ENCODE data around the gene BCAS1.

Gene BCAS1

DNA sequence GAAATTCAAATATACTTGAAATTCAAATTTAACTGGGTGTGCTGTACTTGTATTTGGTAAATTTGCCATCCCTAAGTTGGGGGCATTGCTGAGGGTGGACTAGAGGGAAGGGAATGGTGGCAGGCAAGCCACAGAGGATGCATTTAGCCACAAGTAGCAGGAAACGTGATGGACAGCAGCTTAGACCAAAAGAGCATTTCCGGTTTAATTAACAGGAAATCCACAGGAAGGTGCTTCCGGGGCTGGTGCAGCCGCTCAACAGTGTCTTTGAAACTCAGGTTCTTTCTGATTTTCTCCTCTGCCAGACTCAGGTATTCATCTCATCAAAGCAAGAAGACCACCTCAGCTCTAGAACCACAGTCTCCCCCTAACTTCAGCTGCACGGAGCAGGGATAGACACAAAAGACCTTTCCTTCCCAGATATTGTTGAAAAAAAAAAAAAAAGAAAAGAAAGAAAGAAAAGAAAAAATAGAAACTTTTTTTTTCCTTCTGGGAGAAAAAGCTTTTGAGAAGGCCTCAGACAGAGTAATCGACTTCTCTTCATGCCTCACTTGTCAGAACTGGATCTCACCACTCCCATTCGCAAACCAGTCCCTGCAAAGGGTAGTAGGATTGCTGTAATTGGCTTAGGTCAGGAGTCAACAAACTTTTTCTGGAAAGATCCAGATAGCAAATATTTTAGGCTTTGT, 8.0 kb upstream of the BCAS1 start:
- no peak for DNase-seq (ENCODE audit: low read depth, low spot score)

DNA sequence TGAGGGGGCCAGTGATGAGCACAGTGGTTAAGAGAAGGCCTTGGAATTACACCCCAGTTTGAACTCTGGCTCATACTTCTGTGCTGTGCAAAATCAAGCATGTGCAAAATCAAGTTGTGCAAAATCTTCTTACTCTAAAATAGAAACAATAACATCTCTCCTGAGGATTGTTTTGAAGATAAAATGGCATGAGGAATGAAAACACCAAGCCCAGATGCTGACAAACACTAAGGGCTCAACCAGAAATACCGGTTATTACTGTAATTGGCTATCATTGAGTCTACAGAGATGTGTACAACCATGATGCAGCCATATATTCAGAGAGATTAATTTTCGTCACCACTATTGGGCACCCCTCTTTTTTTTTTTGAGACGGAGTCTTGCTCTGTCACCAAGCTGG, 5.9 kb upstream of the BCAS1 start:
- DNase-seq (ENCODE audit: low read depth, low spot score), result no peak

DNA sequence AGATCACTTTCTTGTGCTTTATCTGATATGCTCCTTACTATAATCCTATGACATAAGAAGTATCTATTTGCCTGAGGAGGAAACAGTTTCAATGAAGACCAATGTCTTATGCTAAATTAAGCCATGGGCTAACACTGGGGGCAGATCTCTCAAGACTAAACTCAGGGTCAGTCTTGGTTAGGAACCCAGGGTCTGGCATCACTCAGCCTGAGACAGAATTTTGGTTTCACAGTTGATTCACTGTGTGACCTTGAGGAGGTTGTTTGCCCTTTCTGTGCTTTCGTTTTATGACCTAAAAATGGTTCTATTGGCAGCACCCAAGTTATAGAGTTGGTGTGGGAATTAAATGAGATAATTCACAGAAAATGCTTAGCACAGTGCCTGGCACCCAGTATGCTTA, 4.9 kb upstream of the BCAS1 start:
- no peak for DNase-seq (ENCODE audit: low read depth, low spot score)

DNA sequence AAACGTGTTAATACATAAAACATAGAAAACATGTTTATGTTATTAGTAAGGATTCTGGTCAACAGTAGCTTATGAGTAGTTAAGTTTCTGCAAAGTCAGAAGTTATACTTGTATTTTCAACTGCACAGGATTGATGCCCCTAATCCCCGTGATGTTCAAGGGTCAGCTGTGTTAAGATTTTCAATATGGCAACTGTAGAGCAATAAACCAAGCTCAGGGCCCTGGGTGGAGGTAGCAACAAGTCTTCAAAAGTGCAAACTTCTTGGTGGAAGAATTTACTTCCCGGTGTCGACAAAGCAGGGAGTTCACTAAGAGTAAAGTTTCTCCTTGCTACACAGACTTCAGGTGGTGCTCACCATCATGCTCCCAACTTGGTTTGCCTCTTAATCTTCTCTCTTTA, 4.1 kb upstream of the BCAS1 start:
- no peak for DNase-seq (ENCODE audit: low read depth, low spot score)

DNA sequence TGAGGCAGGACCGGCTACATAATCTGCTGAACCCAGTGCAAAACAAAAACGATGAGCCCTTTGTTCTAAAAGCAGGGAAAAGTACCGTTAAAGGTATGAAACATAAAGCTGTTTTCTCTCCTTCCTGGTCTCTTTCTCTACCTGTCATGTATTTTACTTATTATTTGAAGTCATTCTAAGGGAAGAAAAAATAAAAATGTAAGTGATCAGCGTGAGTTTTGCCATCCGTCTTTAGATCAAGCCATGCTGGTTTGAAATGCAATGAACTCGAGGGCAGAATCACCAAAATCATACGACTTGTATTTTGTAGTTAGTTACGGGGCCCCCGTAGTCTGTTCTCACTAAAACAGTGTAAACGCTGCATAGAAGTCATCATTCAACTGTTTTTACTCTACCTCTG, 2.9 kb upstream of the BCAS1 start:
- DNase-seq (ENCODE audit: low read depth, low spot score), result no peak

DNA sequence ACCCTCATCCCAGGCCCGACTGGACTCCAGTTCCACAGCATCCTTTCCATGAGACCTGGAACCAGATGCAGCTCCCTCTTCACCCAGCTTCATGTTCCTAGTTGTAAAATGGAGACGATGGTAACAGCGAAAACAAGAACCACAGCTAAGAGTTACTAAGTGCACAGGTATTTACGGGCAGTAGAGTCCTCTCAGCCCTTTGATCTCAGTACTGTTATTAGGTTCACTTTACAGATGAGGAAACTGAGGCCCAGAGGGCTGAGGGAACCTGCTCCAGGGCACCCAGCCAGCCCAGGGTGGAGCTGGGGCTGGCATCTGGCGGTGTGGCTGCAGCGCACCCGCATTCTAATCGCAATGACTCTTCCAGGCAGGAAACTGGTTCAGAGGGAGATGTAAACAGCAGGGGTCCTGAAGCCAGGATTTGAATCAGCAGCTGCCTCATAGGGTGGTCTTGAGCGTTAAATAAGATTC, 858 bp downstream of the BCAS1 start:
- no peak for DNase-seq (ENCODE audit: low read depth, low spot score)

DNA sequence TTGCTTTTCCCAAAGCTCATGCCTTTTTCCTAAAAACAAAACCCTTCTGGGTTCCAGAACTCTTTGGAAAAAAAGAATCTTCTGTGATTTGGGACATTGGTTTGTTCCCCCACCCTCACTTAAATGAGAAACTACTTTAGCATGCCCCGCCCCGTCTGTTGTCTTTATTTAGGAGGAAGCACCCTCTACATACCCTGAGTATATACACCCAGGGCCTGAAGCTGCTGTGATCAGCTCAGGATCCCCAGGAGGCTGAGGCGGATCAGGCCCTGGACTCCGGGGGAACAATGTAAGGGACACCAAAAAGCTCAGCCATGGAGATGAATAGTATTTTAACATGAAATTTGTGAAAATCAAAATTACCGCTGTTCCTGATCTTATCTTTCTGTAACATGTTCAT, 1.4 kb downstream of the BCAS1 start:
- no peak for DNase-seq (ENCODE audit: low read depth, low spot score)

DNA sequence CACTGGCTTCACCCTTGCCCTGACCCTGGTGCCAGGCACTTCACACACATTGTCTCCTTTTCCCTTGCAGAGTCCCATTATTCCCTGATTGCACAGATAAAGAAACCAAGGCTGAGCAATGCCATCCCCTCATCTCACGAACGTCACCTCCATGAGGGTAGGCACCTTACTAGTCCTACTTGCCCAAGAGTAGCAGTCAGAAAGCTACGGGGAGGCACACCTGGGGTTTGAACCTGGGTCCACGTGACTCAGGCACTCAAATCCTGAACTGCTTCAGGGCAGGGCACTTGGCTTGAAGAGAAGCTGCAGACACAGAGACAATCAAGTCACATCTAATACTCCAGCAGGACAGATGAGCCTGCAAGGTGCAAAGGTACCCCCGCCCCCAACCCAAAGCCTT, 1.9 kb downstream of the BCAS1 start:
- DNase-seq (ENCODE audit: low read depth, low spot score), result no peak

DNA sequence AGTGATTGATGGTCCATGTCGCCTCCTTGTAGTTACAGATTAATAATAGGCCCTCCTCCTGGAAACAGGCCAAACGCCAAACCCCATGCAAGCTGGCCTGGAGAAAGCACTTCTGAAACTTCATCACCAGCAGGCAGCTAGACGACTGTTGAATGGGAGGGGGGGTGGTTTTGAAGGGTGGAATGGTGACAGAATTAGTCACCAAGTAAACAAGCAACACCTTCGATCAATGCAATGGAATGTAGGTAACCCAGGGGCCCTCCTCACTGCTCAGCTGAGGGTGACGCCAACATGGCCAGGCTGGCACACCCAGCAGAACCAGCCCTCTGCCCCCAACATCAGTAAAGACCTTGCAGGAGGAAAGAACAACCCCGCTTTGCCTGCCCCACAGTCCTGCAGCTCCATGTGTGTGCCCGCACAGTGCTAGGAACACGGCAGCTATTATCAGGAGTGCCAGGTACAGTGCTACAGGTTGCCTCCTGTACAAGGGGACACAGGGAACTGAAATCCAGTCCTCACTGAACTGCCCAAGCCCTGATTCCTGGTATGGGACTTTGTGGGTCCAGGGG, 2.7 kb downstream of the BCAS1 start:
- DNase-seq (ENCODE audit: low read depth, low spot score), result peak; percentile 94

DNA sequence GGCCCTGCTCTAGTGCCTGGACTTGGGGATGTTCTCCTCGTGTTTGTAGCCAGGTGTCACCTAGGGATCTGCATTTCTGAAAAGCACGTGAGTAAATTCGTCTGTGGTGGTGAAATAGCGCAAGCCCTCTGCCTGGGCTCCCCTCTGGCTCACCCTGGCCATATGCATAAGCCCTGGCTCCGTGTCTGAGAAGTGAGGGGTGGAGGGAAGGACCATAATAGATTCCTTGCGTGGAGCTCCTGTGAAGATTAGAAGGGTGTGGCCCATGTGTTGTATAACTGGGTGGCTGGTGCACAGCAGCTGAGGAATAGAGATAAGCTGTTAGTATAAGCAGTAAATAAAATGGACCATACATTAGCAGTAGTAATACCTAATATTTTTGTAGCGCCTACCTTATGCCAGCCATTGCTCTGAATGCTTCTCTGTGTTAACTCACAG, 4.8 kb downstream of the BCAS1 start:
- DNase-seq (ENCODE audit: low read depth, low spot score), result no peak

DNA sequence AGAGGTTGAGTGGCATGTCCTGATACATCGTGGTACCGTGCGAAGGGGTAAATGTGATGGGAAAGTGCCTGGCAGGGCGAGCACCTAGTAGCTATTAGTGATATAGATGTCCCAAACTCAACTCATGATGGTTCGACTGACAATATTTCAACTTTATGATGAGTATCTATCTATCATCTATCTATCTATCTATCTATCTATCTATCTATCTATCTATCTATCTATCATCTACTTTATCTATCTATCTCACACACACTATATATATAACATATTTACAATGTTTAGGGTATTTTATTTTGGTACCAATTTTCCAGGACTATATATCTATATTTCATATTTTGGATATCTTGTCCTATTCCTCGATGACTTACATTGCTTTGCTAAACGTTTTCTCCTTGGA, 5.5 kb downstream of the BCAS1 start:
- DNase-seq (ENCODE audit: low read depth, low spot score), result no peak

DNA sequence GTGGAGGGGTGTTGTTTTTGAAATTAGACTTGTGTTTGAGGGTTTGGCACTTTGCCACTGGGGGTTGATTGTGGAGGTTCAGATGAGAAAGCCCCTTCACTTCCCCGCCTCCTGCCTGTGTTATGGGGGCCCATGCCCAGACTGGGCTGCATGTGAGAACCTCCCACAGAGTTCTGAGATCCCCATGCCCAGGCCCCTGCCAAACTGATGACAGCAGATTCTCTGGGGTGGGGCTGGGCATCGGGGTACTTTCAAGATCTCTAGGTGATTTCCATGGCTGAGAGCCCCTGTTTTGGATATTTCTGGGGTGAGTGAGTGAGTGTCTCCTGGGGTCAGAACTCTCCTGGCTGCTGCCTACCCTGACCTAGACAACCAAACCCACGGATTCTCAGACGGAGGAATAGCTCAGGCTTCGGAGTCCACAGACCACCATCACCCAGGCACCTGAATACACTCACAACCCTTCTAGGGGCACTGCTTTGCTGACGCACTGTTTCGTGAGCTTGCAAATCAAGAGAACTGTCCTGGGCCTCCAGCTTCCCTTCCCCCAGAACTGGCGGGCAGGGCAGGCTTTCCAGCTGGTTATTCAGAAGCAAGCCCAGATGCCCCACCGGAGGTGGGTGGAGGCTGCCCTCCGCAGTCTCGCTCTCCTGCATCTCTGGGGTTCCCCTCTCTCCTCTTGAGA, 6.3 kb downstream of the BCAS1 start:
- DNase-seq (ENCODE audit: low read depth, low spot score), result no peak

DNA sequence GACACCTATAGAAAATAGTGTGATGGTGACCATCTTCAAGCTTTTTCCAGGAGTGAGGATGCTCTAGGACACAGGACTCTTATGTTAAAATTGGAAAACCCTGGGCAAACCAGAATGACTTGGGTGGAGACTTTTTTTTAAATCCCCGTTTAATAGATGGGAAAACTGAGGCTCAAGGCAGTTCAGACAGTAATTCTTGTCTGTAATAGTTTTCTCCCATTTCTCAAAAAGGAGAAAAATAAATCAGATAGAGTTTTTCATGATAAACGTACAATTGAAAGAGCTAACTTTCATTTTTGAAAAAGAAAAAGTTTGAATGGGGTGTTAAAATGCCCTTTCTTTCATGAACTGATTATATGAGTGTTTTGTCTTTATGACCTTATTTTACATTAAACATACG, 6.8 kb downstream of the BCAS1 start:
- no peak for DNase-seq (ENCODE audit: low read depth, low spot score)

DNA sequence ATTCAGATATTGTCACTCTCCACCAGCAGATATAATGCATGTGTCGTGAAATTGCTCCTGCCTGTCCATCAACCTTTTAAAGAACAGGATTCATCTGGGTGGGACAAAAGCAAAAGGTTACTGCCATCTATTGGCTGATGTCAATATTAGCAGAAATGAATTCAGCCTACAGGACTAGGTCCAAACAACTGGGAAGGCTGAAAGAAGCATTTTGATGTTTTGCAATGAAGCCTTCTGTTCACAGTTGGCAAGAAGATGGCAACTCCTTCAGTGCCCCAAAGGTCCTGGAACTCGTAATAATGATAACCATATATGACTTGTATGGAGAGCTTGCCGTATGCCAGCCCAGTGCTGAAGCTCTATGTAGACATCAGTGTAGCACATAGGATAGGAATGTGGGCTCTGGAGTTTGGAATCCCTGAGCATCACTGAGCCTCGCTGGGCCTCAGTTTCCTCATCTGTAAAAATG, 7.5 kb downstream of the BCAS1 start:
- DNase-seq (ENCODE audit: low read depth, low spot score), result peak; percentile 63

DNA sequence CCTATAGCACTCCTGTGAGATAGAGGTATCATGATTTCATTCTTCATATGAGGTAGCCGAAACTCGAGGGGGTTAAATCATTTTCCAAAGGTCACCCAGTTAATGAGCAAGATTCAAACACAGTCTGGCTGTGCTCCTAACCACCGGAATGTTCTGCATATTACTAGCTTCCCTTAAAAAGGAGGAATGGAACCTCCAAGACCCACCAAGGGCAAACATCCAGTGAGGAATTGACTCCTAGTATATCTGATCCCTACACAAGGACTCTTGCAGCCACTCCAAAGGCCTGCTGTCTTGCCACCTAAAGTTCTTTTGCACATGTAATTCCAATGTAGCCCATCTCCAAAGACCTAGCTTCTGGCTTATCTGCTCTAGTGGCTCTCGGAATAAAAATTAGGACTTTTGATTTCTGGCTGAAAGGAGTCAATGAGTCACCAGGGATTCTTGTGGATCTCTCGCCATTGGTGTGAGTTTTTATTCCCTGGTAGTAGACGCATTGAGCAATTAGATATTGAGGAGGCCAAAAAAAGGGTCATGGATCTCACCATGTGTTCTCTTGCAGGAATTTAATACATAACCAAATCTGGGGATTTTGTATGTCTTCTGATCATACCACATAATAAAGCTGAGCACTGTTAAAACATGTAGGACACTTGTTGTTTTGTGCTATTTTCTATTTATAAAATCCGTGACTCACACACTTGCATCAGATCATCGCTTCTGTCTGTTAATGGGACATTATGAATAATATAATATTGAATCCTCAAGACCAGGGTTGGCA, 9.1 kb downstream of the BCAS1 start:
- peak; percentile 69 for DNase-seq (ENCODE audit: low read depth, low spot score)

DNA sequence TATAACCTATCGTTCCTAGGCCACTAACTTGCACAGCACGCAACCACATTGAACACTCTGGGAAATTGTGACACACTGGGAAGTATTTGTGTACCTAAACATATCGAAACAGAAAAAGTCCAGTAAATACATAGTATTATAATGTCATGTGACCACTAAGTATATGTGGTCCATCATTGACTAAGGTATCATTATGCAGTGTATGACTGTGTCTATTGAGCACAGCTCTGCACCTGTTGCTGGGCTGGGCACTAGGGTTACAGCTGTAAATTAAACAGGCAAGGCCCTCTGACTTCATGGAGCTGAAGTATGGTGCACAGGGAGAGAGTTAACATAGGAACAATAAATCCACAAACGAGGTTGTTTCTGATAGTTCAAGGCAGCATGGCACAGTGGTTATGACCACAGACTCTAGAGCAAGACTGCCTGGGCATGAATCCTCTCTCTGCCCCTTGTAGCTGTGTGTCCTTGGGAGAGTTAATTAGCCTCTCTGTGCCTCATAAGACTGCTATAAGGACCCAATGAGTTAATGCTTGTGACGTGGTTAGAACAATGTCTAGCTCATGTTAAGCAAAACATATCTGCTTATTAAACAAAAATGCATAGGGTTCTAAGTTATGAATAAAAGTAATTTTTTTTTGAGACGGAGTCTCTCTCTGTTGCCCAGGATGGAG, 10.6 kb downstream of the BCAS1 start:
- DNase-seq (ENCODE audit: low read depth, low spot score), result no peak

DNA sequence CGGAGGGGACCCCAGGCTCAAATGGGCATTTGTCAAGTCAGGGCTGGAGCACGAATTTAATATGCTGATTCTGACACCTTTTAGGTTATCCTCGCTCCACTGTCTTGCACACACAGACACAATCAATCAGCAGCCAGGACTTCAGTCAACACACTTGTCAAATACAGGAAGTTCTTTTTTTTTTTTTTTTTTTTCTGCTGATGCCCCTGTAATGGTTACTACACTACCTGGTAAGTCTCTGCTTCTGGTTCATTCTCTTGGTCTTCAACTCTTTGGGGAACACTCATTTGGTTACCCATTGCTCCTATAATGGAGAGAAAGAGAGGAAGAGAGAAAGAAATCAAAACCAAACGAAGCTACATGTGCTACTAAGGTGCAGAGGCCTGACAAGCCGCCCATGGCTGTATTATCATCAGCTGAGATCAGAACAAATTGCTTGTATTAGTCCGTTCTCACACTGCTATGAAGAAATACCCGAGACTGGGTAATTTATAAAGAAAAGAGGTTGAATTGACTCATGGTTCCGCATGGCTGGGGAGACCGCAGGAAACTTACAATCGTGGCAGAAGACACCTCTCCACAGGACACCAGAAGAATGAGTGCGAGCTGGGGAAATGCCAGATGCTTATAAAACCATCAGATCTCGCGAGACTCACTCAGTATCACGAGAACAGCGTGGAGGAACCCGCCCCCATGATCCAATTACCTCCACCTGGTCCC, 11.8 kb downstream of the BCAS1 start:
- DNase-seq (ENCODE audit: low read depth, low spot score), result no peak

DNA sequence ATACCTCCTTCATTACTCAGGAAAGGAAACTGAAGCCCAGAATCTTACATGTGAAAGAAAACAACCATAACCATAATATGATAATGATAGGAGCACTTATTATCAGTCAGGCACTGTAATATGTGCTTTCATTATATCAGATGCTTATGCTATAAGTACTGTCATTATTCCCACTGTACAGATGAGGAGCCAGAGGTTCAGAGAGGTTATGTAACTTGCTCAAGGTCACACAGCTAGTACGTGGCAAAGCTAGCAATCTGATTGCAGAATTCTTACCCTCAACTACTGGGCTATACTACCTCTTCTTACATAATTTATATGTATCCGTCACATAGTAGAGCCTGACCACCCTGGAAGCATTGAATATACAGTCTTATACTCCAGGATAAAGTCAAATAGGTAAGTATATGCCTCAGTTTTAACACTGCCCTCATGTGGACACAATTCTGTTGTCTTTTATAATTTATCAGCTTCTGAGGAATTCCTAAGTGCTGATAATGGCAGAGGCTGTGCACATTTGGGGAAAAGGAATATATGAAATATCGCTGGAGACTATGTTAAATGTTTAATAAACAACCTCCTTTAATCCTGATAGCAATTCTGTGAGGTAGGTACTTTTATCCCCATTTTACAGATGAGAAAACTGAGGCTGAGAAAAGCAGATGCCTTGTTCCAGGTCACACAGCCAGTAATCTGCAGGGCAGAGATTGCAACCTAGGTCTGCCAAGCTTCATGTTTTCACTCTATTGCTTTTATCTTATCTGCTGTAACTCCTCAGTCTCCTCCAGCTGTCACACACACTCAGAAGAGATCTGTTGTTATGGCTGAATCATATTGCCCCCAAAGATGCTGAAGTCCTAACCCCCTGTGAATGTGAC, 13.4 kb downstream of the BCAS1 start:
- DNase-seq (ENCODE audit: low read depth, low spot score), result no peak

DNA sequence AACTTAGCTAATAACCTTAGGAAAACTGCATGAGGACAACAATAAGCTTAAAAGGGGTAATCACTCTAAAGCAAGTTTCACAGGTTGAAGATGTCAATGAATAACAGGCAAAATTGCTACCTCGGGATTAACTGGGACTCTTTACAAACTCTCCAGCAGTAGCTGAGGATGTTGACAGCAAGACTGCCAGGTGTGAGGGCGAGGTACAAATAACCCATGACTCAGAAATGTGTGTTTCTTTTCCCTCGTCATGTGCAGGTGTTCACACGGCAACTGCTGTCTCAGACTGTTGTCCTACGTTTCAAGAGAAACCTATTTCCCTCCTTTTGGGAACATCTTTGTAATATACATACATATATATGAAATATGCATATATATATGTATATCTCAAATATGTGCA, 15.9 kb downstream of the BCAS1 start:
- no peak for DNase-seq (ENCODE audit: low read depth, low spot score)

DNA sequence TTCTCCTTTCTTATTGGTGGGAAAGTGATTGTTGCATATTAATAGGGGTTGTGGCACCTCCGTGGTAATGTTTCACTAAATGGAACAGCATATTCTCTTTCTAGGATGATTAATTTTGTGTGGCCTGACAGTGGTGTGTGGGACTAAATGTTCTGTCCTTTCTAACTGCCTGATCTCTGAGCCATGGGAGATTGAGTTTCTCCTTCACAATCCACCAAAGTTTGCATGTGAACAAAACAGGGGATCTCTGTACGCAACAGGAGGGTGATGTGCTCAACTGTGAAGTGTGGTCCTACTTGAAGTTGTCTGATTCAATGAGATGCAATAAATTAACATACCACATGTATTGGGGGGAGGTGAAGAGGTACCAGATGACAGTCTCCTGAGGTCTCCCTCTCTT, 19.3 kb downstream of the BCAS1 start:
- no peak for DNase-seq (ENCODE audit: low read depth, low spot score)
